HL-60 (cell line): ENCODE measurements around the gene DROSHA.

ENCODE experiments used
- DNase-seq, 2 experiments: peaks; one replicate each; pipeline ENCODE4 v3.0.0-alpha.2; 2010 to 2020; ENCODE audit warnings: low read depth in 1 of 2, low spot score in 1 of 2
- H3K27ac ChIP-seq: fragments of 250-450 bp; sonication (Bioruptor Pico); replicated peaks from 2 replicates; pipeline ENCODE4 v1.5.1; 2020; ENCODE audit warnings: mild to moderate bottlenecking, moderate library complexity
- H3K27me3 ChIP-seq: fragments of 250-450 bp; sonication (Bioruptor Pico); 2 replicates; pipeline ENCODE4 v1.5.1; 2021; ENCODE audit warnings: mild to moderate bottlenecking, moderate library complexity; ENCODE audit not compliant: insufficient read depth, poor library complexity, severe bottlenecking
- H3K4me3 ChIP-seq: replicated peaks from 2 replicates; pipeline ENCODE4 v1.5.1; 2011; ENCODE audit warnings: mild to moderate bottlenecking, control low read depth, low read length; ENCODE audit not compliant: insufficient read depth
- CTCF ChIP-seq: IDR thresholded peaks from one replicate; pipeline ENCODE4 v1.5.1; 2011; ENCODE audit warnings: low read length, control low read depth, inconsistent platforms; ENCODE audit not compliant: insufficient read depth
- GABPA ChIP-seq: IDR thresholded peaks from 2 replicates; pipeline ENCODE4 v1.6.1; 2012; ENCODE audit warnings: low read depth
- POLR2AphosphoS5 ChIP-seq: IDR thresholded peaks from 2 replicates; pipeline ENCODE4 v1.6.1; 2012; ENCODE audit warnings: low read depth
- REST ChIP-seq: IDR thresholded peaks from 2 replicates; pipeline ENCODE4 v1.6.1; 2012; ENCODE audit warnings: low read depth; ENCODE audit not compliant: insufficient replicate concordance
- SPI1 ChIP-seq: IDR thresholded peaks from 2 replicates; pipeline ENCODE4 v1.6.1; 2012; ENCODE audit warnings: low read depth, mild to moderate bottlenecking, borderline replicate concordance

Gene DROSHA

GRCh38 chr5:31433229-31433628 is 98.7 kb downstream of the DROSHA start:
- DNase-seq, result no peak
- H3K27me3 ChIP-seq, result no peaks in the 10 kb centered on the region
- TF ChIP-seq REST, result no peak
- no peak for TF ChIP-seq CTCF
- TF ChIP-seq POLR2AphosphoS5, result no peak
- no peak for TF ChIP-seq SPI1
- TF ChIP-seq GABPA, result no peak
- no peak overlapping the region for H3K4me3 ChIP-seq
- no peak overlapping the region for H3K27ac ChIP-seq

- no peak for DNase-seq
- H3K27me3 ChIP-seq, result no peaks in the 10 kb centered on the region
- no peak overlapping the region for H3K4me3 ChIP-seq
- TF ChIP-seq REST (no peak), SPI1 (no peak), POLR2AphosphoS5 (no peak), GABPA (no peak), CTCF (no peak)
- H3K27ac ChIP-seq, result no peak overlapping the region
Observed at GRCh38 chr5:31427724-31428309, 104.1 kb downstream of the DROSHA start.

GRCh38 chr5:31427013-31427723 is 104.7 kb downstream of the DROSHA start:
- DNase-seq, result no peak
- H3K27me3 ChIP-seq, result no peaks in the 10 kb centered on the region
- no peak for TF ChIP-seq SPI1
- TF ChIP-seq GABPA, result no peak
- no peak for TF ChIP-seq POLR2AphosphoS5
- TF ChIP-seq REST, result no peak
- no peak overlapping the region for H3K27ac ChIP-seq
- H3K4me3 ChIP-seq, result no peak overlapping the region
